ENCODE measurements around the gene ZNF76.

Gene ZNF76

GRCh38 chr6:35267446-35267845 lies 7.9 kb downstream of the ZNF76 start:
- H3K4me3 ChIP-seq (ENCODE audit: insufficient read length, low read depth): no peak overlapping the region
- no peak for DNase-seq (ENCODE audit: low read depth, low spot score)
- TF ChIP-seq ZNF274 (IDR thresholded peaks at IDR 0.05; ENCODE audit: low read depth, low read length) (no peak), SUZ12 (IDR thresholded peaks at IDR 0.05; ENCODE audit: extremely low read depth, insufficient read depth, insufficient read length) (no peak), YY1 (IDR thresholded peaks at IDR 0.05; ENCODE audit: insufficient read depth, insufficient read length) (no peak)

GRCh38 chr6:35267897-35268296 lies 8.4 kb downstream of the ZNF76 start:
- Histone ChIP-seq H3K36me3 (ENCODE audit: insufficient read depth, insufficient read length, low read length) (no peaks in the 10 kb centered on the region), H3K9ac (ENCODE audit: insufficient read length, low read depth) (no peak overlapping the region), H3K27me3 (ENCODE audit: insufficient read depth, insufficient read length) (no peaks in the 10 kb centered on the region), H3K4me3 (ENCODE audit: insufficient read length, low read depth) (no peak overlapping the region), H3K9me3 (ENCODE audit: insufficient read depth, low read length) (no peaks in the 10 kb centered on the region), H3K4me1 (ENCODE audit: insufficient read depth, insufficient read length) (no peaks in the 10 kb centered on the region)
- no peak for DNase-seq (ENCODE audit: low read depth, low spot score)
- TF ChIP-seq YY1 (IDR thresholded peaks at IDR 0.05; ENCODE audit: insufficient read depth, insufficient read length) (no peak), ZNF274 (IDR thresholded peaks at IDR 0.05; ENCODE audit: low read depth, low read length) (no peak), SUZ12 (IDR thresholded peaks at IDR 0.05; ENCODE audit: extremely low read depth, insufficient read depth, insufficient read length) (no peak)

More at GRCh38 chr6:35267446-35267845, 7.9 kb downstream of the ZNF76 start:
- no peaks in the 10 kb centered on the region for H3K36me3 ChIP-seq (ENCODE audit: insufficient read depth, insufficient read length, low read length)
- H3K9me3 ChIP-seq (ENCODE audit: insufficient read depth, low read length): no peaks in the 10 kb centered on the region
- no peak overlapping the region for H3K9ac ChIP-seq (ENCODE audit: insufficient read length, low read depth)
- H3K4me1 ChIP-seq (ENCODE audit: insufficient read depth, insufficient read length): no peaks in the 10 kb centered on the region
- no peaks in the 10 kb centered on the region for H3K27me3 ChIP-seq (ENCODE audit: insufficient read depth, insufficient read length)

- H3K36me3 ChIP-seq (ENCODE audit: insufficient read depth, insufficient read length, low read length): no peaks in the 10 kb centered on the region
- no peak overlapping the region for H3K9ac ChIP-seq (ENCODE audit: insufficient read length, low read depth)
Observed at GRCh38 chr6:35272005-35272404, 12.5 kb downstream of the ZNF76 start.

GRCh38 chr6:35273822-35274559 lies 14.5 kb downstream of the ZNF76 start:
- no peak overlapping the region for H3K4me3 ChIP-seq (ENCODE audit: insufficient read length, low read depth)
- no peak for DNase-seq (ENCODE audit: low read depth, low spot score)
- no peaks in the 10 kb centered on the region for H3K36me3 ChIP-seq (ENCODE audit: insufficient read depth, insufficient read length, low read length)
- no peaks in the 10 kb centered on the region for H3K27me3 ChIP-seq (ENCODE audit: insufficient read depth, insufficient read length)
- no peak overlapping the region for H3K9ac ChIP-seq (ENCODE audit: insufficient read length, low read depth)
- peaks cover 3% of the 10 kb centered on the region for H3K4me1 ChIP-seq (ENCODE audit: insufficient read depth, insufficient read length)
- TF ChIP-seq YY1 (IDR thresholded peaks at IDR 0.05; ENCODE audit: insufficient read depth, insufficient read length) (no peak), ZNF274 (IDR thresholded peaks at IDR 0.05; ENCODE audit: low read depth, low read length) (no peak), SUZ12 (IDR thresholded peaks at IDR 0.05; ENCODE audit: extremely low read depth, insufficient read depth, insufficient read length) (no peak)
- H3K9me3 ChIP-seq (ENCODE audit: insufficient read depth, low read length): no peaks in the 10 kb centered on the region

More at GRCh38 chr6:35272005-35272404, 12.5 kb downstream of the ZNF76 start:
- Histone ChIP-seq H3K9me3 (ENCODE audit: insufficient read depth, low read length) (no peaks in the 10 kb centered on the region), H3K27me3 (ENCODE audit: insufficient read depth, insufficient read length) (no peaks in the 10 kb centered on the region), H3K4me1 (ENCODE audit: insufficient read depth, insufficient read length) (peaks cover 3% of the 10 kb centered on the region), H3K4me3 (ENCODE audit: insufficient read length, low read depth) (no peak overlapping the region)
- DNase-seq (ENCODE audit: low read depth, low spot score): no peak
- TF ChIP-seq SUZ12 (IDR thresholded peaks at IDR 0.05; ENCODE audit: extremely low read depth, insufficient read depth, insufficient read length) (no peak), YY1 (IDR thresholded peaks at IDR 0.05; ENCODE audit: insufficient read depth, insufficient read length) (no peak), ZNF274 (IDR thresholded peaks at IDR 0.05; ENCODE audit: low read depth, low read length) (no peak)

GRCh38 chr6:35275744-35276260 lies 16.3 kb downstream of the ZNF76 start:
- Histone ChIP-seq H3K4me1 (ENCODE audit: insufficient read depth, insufficient read length) (peaks cover 3% of the 10 kb centered on the region), H3K4me3 (ENCODE audit: insufficient read length, low read depth) (no peak overlapping the region), H3K36me3 (ENCODE audit: insufficient read depth, insufficient read length, low read length) (no peaks in the 10 kb centered on the region), H3K27me3 (ENCODE audit: insufficient read depth, insufficient read length) (no peaks in the 10 kb centered on the region), H3K9me3 (ENCODE audit: insufficient read depth, low read length) (no peaks in the 10 kb centered on the region), H3K9ac (ENCODE audit: insufficient read length, low read depth) (no peak overlapping the region)
- no peak for TF ChIP-seq ZNF274 (IDR thresholded peaks at IDR 0.05; ENCODE audit: low read depth, low read length)
- no peak for TF ChIP-seq SUZ12 (IDR thresholded peaks at IDR 0.05; ENCODE audit: extremely low read depth, insufficient read depth, insufficient read length)
- TF ChIP-seq YY1 (IDR thresholded peaks at IDR 0.05; ENCODE audit: insufficient read depth, insufficient read length): no peak
- DNase-seq (ENCODE audit: low read depth, low spot score): no peak

GRCh38 chr6:35278708-35279107 lies 19.2 kb downstream of the ZNF76 start:
- no peak overlapping the region for H3K9ac ChIP-seq (ENCODE audit: insufficient read length, low read depth)
- peaks cover 11% of the 10 kb centered on the region for H3K36me3 ChIP-seq (ENCODE audit: insufficient read depth, insufficient read length, low read length)
- H3K4me3 ChIP-seq (ENCODE audit: insufficient read length, low read depth): no peak overlapping the region
- H3K4me1 ChIP-seq (ENCODE audit: insufficient read depth, insufficient read length): peaks cover 3% of the 10 kb centered on the region
- TF ChIP-seq SUZ12 (IDR thresholded peaks at IDR 0.05; ENCODE audit: extremely low read depth, insufficient read depth, insufficient read length) (no peak), YY1 (IDR thresholded peaks at IDR 0.05; ENCODE audit: insufficient read depth, insufficient read length) (no peak), ZNF274 (IDR thresholded peaks at IDR 0.05; ENCODE audit: low read depth, low read length) (no peak)
- DNase-seq (ENCODE audit: low read depth, low spot score): no peak
- no peaks in the 10 kb centered on the region for H3K27me3 ChIP-seq (ENCODE audit: insufficient read depth, insufficient read length)
- no peaks in the 10 kb centered on the region for H3K9me3 ChIP-seq (ENCODE audit: insufficient read depth, low read length)

- no peak for DNase-seq (ENCODE audit: low read depth, low spot score)
- Histone ChIP-seq H3K4me1 (ENCODE audit: insufficient read depth, insufficient read length) (peaks cover 3% of the 10 kb centered on the region), H3K4me3 (ENCODE audit: insufficient read length, low read depth) (no peak overlapping the region), H3K36me3 (ENCODE audit: insufficient read depth, insufficient read length, low read length) (peaks cover 11% of the 10 kb centered on the region), H3K27me3 (ENCODE audit: insufficient read depth, insufficient read length) (no peaks in the 10 kb centered on the region), H3K9ac (ENCODE audit: insufficient read length, low read depth) (no peak overlapping the region), H3K9me3 (ENCODE audit: insufficient read depth, low read length) (no peaks in the 10 kb centered on the region)
- TF ChIP-seq YY1 (IDR thresholded peaks at IDR 0.05; ENCODE audit: insufficient read depth, insufficient read length) (no peak), SUZ12 (IDR thresholded peaks at IDR 0.05; ENCODE audit: extremely low read depth, insufficient read depth, insufficient read length) (no peak), ZNF274 (IDR thresholded peaks at IDR 0.05; ENCODE audit: low read depth, low read length) (no peak)
Observed at GRCh38 chr6:35280903-35281302, 21.4 kb downstream of the ZNF76 start.

All from NT2/D1 (cell line).